OCI-LY7 (cell line): Measurements from ENCODE around the gene CCDC47.

Experiments
- EZH2phosphoT487 ChIP-seq: fragments of 200-600 bp; sonication (generic); IDR thresholded peaks from 2 replicates; pipeline ENCODE4 v1.6.1; 2018; ENCODE audit warnings: low read depth, borderline replicate concordance, mild to moderate bottlenecking, mixed run types, antibody characterized with exemption, low read length, moderate library complexity, mixed read lengths
- TF ChIP-seq, protein P1 (sequence below): fragments of 200-600 bp; sonication (generic); conservative IDR thresholded peaks from 2 replicates; pipeline ENCODE4 v1.5.1; 2014; ENCODE audit warnings: mild to moderate bottlenecking, antibody characterized with exemption, low read length, moderate library complexity, mixed read lengths

DNA sequence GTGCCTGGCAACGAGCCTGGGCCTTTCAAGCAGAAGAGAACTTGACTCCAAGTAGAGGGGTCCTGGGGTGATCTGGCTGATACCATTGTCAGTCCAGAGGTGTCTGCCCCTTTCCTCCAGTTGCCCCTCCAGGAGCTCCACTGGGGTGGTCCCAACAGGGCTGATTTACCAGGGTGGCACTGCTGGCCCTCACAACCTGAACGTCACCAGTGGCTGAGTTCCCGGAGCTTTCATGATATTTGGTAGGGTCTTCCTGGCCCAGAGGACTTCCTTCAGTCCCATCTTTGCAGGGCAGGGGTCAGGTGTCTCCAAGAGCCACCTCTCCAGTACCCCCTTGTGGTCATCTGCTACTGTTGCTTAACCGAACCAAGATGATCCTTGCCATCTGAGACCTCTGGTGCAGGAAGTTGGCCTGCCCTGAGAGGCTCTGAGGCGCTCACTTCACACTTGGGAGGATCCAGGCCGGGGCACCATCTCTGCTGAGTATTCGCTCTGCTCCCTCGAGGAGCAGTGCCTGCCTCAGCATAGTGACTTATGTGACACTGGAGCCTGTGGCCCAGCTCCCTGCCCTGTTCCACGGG is 76.9 kb downstream of the CCDC47 start:
- TF ChIP-seq, protein P1, sequence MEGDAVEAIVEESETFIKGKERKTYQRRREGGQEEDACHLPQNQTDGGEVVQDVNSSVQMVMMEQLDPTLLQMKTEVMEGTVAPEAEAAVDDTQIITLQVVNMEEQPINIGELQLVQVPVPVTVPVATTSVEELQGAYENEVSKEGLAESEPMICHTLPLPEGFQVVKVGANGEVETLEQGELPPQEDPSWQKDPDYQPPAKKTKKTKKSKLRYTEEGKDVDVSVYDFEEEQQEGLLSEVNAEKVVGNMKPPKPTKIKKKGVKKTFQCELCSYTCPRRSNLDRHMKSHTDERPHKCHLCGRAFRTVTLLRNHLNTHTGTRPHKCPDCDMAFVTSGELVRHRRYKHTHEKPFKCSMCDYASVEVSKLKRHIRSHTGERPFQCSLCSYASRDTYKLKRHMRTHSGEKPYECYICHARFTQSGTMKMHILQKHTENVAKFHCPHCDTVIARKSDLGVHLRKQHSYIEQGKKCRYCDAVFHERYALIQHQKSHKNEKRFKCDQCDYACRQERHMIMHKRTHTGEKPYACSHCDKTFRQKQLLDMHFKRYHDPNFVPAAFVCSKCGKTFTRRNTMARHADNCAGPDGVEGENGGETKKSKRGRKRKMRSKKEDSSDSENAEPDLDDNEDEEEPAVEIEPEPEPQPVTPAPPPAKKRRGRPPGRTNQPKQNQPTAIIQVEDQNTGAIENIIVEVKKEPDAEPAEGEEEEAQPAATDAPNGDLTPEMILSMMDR: peak; percentile 70
- no peak for TF ChIP-seq EZH2phosphoT487
